Measurements from ENCODE around the gene SIAH3. TPM values are rescaled to one million over a fixed set of nuclear protein-coding genes. Genes with fewer than 3 reads are reported as not detected.

The SIAH3 gene
- total RNA-seq, 2 donors from 2014 or later, result not detected

GRCh38 chr13:45851956-45852355, 403 bp upstream of the SIAH3 start:
- H3K4me3 ChIP-seq, result no peak overlapping the region
- no peak for DNase-seq
- H3K36me3 ChIP-seq, result no peaks in the 10 kb centered on the region
- H3K9me3 ChIP-seq, result no peaks in the 10 kb centered on the region
- H3K9ac ChIP-seq (ENCODE audit: low read depth in 2 of 2, low read length in 2 of 2), result no peak overlapping the region
- peaks cover 19% of the 10 kb centered on the region for H3K27me3 ChIP-seq
- no peak overlapping the region for H3K27ac ChIP-seq
- intact Hi-C loops (cut with DNase I), result no loop called here
- no peaks in the 10 kb centered on the region for H3K4me1 ChIP-seq
- no peak for TF ChIP-seq CTCF (IDR thresholded peaks at IDR 0.05)

- DNase-seq, result no peak
- H3K9ac ChIP-seq (ENCODE audit: low read depth in 2 of 2, low read length in 2 of 2), result no peak overlapping the region
- TF ChIP-seq CTCF (IDR thresholded peaks at IDR 0.05), result no peak
- no peak overlapping the region for H3K4me3 ChIP-seq
- H3K36me3 ChIP-seq, result no peaks in the 10 kb centered on the region
- peaks cover 19% of the 10 kb centered on the region for H3K27me3 ChIP-seq
- no peaks in the 10 kb centered on the region for H3K4me1 ChIP-seq
- intact Hi-C loops (cut with DNase I), result no loop called here
- no peaks in the 10 kb centered on the region for H3K9me3 ChIP-seq
- H3K27ac ChIP-seq, result no peak overlapping the region
Observed at GRCh38 chr13:45850027-45850613, 1.4 kb downstream of the SIAH3 start.

DNA sequence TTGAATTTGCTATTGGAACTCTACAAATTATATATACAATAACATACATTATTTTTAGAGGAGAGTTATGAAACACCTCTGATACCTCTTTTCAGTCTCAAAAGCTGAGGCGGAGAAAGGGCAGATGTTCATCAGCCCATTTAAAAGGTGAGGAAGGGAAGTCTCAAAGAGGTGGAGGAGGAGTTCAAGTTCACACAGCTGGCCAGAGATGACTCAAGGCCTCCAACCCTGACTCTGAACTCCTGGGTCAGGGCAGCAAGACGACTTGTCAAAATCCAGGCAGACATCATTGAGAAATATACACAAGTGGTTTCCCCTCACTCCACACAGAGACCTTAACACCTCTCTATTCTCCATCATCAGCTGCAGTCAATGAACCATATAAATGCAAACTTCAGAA, 2.1 kb downstream of the SIAH3 start:
- Histone ChIP-seq H3K4me3 (no peak overlapping the region), H3K27me3 (peaks cover 19% of the 10 kb centered on the region), H3K4me1 (no peaks in the 10 kb centered on the region), H3K9me3 (no peaks in the 10 kb centered on the region), H3K36me3 (no peaks in the 10 kb centered on the region), H3K27ac (no peak overlapping the region), H3K9ac (ENCODE audit: low read depth in 2 of 2, low read length in 2 of 2) (no peak overlapping the region)
- intact Hi-C loops (cut with DNase I), result no loop called here
- DNase-seq, result no peak
- no peak for TF ChIP-seq CTCF (IDR thresholded peaks at IDR 0.05)

- no peak overlapping the region for H3K4me3 ChIP-seq
- H3K27me3 ChIP-seq, result peaks cover 19% of the 10 kb centered on the region
- TF ChIP-seq CTCF (IDR thresholded peaks at IDR 0.05), result no peak
Observed at GRCh38 chr13:45847554-45848224, 3.9 kb downstream of the SIAH3 start.

DNA sequence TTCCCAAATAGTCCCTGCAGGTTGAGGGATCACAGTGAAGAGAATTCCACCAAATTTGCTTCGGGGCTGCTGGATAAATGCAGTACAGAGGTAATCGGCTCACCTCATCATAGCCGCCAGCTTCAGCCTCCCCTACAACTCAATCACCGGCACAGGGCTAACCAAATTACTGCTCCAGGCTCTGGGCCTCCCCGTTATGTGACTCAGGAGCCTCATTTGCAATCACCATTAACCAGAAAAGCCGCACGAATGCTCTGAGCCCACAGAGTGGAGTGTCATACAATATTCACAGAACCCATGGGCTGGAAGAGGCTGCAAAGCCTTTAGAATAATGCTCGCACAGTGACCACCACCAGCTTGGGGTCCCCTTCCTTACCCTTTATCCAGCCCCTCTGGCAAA, 4.9 kb downstream of the SIAH3 start:
- H3K4me1 ChIP-seq, result no peaks in the 10 kb centered on the region
- no peak overlapping the region for H3K9ac ChIP-seq (ENCODE audit: low read depth in 2 of 2, low read length in 2 of 2)
- no peak overlapping the region for H3K4me3 ChIP-seq
- H3K36me3 ChIP-seq, result no peaks in the 10 kb centered on the region
- no peak for DNase-seq
- H3K27me3 ChIP-seq, result peaks cover 18% of the 10 kb centered on the region
- no peak for TF ChIP-seq CTCF (IDR thresholded peaks at IDR 0.05)
- H3K9me3 ChIP-seq, result no peaks in the 10 kb centered on the region
- intact Hi-C loops (cut with DNase I), result no loop called here
- no peak overlapping the region for H3K27ac ChIP-seq

More at GRCh38 chr13:45847554-45848224, 3.9 kb downstream of the SIAH3 start:
- no peak for DNase-seq
- no peak overlapping the region for H3K9ac ChIP-seq (ENCODE audit: low read depth in 2 of 2, low read length in 2 of 2)
- no peaks in the 10 kb centered on the region for H3K36me3 ChIP-seq
- H3K9me3 ChIP-seq, result no peaks in the 10 kb centered on the region
- no peak overlapping the region for H3K27ac ChIP-seq
- H3K4me1 ChIP-seq, result no peaks in the 10 kb centered on the region
- intact Hi-C loops (cut with DNase I), result no loop called here

Measured in colonic mucosa (tissue), 4 donors.